CD1c-positive myeloid dendritic cell (primary cell): ENCODE measurements around the gene VPS13C.
"Not testable (repeated sequence)": the region's sequence is repeated elsewhere in the genome, so short reads cannot be mapped to it uniquely, and the experiment has no call there.

Experiments
- DNase-seq: peaks from one replicate; pipeline ENCODE4 v3.0.0-alpha.2; 2016; ENCODE audit errors: extremely low spot score

VPS13C gene

DNA sequence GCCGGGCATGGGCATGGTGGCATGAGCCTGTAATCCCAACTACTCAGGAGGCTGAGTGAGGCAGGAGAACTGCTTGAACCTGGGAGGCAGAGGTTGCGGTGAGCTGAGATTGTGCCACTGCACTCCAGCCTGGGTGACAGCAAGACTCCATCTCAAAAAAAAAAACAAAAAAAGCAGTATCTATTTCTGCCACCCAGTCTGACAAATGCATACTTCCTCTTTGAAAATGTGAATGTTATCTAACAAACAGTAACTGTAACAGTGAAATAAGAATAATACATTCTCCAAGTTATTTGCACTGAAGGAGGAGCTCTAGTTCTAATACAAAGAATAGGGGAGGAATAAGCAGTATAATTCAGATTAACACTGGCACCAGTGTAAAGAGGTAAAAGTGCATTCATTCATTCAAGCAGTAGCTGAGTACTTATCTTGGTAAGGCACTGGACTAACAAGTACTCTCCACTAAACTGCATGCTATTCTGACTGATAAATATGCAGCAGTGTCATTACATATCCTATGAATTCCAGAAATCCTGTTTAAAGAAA lies 12.9 kb downstream of the VPS13C start:
- no peak for DNase-seq

DNA sequence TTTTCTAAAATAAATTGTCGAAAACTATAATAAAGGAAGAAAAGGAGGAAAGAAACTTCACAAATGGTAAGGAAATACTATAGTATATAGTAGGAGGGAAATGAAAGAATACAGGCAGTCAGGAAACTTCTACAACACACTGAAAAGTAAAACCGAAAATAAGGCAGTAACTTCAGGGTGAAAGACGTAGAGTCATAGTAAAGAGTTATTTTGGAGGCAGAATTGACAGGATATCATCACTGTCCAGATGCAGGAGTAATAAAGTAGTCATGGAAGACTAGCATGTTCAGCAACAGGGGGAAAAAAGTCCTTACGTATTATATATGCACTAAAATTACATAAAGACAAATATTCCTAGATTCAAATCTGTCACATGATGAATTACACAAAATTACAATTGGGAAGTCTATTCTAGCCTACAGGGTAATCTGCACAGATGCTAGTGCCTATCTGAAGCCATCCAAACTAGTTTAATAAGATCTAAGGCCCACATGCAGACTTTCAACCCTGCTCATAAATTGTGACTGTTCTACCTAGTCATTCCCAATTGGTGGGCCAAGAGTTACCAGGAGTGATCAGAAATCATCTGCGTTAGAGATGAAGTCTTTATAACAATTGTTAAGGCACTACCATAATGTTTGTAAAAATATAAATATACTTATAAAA lies 14.0 kb downstream of the VPS13C start:
- DNase-seq, result no peak

- DNase-seq, result no peak
Observed at GRCh38 chr15:62035256-62035924, 24.9 kb downstream of the VPS13C start.

DNA sequence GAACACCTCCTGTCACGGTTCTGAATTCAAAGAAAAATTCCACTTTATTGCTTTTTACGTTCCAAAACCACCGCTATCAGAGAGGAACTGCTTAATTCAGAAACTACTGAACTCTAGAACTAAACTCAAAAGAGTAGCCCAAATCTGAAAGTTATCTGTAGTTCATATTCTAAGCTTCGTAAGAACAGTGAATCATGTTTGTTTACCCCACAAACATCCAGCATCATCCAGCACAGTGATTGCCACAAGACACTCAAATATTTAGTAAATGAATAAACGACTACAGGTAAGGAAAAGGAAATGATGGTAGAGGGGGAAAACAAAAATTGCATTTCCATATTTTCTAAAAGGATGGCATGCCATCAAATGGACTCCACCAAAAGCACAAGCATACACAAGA lies 32.3 kb downstream of the VPS13C start:
- no peak for DNase-seq

- DNase-seq, result no peak
Observed at GRCh38 chr15:62027263-62027565, 33.0 kb downstream of the VPS13C start.

- DNase-seq, result peak; percentile 43
Observed at GRCh38 chr15:62026487-62027262, 33.6 kb downstream of the VPS13C start.

- no peak for DNase-seq
Observed at GRCh38 chr15:62021991-62022600, 38.2 kb downstream of the VPS13C start.

- DNase-seq, result no peak
Observed at GRCh38 chr15:62020576-62021160, 39.6 kb downstream of the VPS13C start.

DNA sequence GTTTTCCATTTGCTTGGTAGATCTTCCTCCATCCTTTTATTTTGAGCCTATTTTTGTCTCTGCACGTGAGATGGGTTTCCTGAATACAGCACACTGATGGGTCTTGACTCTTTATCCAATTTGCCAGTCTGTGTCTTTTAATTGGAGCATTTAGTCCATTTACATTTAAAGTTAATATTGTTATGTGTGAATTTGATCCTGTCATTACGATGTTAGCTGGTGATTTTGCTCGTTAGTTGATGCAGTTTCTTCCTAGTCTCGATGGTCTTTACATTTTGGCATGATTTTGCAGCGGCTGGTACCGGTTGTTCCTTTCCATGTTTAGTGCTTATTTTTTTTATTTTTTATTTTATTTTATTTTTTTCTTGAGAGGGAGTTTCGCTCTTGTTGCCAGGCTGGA lies 54.9 kb downstream of the VPS13C start:
- not testable (repeated sequence) for DNase-seq

DNA sequence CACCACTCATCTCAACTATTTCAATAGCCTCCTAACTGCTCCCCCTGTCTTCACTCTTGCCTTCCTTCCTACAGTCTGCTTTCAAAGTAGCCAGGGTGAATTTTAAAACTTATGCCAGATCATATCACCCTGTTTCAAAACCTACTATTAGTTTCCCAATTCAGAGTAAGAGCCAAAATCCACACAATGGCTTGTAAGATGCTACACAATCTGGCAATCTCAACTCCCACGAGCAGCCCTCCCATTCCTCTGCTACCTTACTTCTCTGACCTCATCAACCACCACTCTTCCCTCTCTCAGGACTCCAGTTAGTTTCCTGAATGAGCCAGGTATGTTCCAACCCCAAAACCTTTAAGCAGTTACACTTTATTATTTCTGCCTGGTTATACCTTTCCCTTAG lies 62.5 kb downstream of the VPS13C start:
- DNase-seq, result no peak

DNA sequence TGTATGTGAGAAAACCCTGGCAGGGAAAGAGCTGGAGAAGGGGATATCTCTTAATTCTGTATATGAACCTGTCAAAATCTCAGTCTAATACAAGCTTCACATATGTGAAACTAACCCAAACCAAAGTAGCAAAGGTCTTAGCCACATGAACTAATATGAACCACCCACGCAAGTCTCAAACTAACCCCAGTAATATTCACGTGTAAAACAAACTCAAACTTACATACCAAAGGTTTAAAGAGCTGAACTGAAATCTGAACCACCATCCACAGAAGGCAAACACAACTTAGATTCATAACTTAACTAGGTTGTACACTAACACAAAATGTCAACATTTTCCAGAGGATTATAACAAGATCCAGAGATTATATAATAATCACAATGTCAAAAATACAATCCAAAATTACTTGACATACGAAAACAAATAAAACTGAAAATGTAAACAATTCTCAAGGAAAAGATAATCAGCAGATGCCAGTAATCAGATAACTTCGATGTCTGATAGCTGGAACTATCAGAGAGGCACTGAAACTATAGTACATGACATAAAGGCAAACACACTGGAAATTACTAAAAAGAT lies 64.1 kb downstream of the VPS13C start:
- no peak for DNase-seq

DNA sequence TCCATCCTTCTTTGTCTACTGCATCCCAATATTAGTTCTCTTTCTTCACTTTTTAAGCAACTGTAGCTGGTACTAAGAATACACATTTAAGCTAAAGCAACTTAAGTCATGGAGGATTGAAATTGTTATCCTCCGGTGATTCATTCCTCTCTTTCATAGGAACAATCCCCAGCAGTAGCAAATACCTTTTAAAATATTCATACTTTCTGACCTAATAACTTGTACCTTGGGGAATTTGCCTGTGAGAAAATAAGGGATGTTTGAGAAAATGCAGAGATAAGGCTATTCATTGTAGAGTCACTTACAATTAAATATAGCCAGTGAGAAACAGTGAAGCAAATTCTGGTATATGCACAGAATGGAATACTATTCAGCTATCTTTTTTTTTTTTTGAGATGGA lies 66.0 kb downstream of the VPS13C start:
- DNase-seq, result no peak

- DNase-seq, result no peak
Observed at GRCh38 chr15:61992518-61992917, 67.7 kb downstream of the VPS13C start.

GRCh38 chr15:61989667-61990066 lies 70.6 kb downstream of the VPS13C start:
- DNase-seq, result no peak

GRCh38 chr15:61987824-61988223 lies 72.4 kb downstream of the VPS13C start:
- DNase-seq, result no peak

DNA sequence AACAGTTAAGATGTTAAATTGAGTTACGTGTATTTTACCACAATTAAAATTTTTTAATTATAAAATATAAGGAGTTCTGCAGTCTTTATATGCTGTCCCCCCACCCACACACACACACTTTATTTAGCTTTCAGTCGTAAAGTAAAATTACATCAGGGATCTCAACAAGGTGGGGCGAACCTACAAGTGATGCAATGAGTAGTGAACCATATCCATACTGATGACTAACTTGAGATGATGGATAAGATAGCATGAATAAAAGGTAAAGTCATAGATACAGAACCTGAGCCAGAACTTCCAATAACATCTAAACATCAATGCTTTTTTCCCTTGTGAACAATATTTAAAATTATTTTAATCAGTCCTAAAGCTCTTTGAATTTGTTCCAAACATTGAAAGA lies 77.2 kb downstream of the VPS13C start:
- DNase-seq, result no peak

- DNase-seq, result no peak
Observed at GRCh38 chr15:61978225-61978624, 82.0 kb downstream of the VPS13C start.

DNA sequence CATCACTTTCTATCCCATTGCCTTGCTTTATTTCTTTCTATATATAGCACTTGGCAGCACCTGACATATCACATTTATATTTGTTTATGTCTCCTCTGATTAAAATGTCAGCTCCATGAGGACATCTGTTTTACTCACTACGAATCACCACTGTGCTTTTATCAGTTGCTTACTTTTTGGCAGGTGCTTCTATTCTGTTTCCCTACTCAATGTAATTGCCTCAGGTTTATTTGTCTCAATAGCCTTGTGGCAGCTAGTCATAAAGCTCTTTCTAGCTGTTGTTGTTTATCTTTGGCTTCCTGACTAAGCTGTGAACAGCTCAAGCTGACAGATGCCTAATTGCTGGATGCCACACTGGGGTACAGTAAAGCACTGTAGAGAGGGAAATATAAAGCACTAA lies 85.5 kb downstream of the VPS13C start:
- no peak for DNase-seq

DNA sequence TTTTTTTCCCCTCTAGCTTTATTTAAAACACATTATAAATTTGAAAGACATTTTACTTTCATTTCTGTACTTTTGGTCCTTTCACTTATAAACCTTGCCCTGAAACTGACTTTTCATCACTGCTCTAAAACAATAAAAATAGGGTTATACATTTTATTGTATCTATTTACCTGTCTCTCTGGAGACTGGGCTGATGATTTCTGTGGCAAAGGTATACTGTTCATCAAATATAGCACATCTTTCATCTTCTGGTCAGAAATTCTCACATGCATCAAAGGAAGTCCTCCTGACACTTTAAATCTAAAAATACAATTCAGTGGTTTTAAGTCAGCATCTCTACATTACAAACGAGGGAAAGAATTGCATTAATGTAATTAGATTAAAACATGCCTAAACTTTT lies 86.1 kb downstream of the VPS13C start:
- no peak for DNase-seq

- DNase-seq, result no peak
Observed at GRCh38 chr15:61951949-61952348, 108.3 kb downstream of the VPS13C start.

GRCh38 chr15:61946778-61947177 lies 113.5 kb downstream of the VPS13C start:
- DNase-seq, result no peak

DNA sequence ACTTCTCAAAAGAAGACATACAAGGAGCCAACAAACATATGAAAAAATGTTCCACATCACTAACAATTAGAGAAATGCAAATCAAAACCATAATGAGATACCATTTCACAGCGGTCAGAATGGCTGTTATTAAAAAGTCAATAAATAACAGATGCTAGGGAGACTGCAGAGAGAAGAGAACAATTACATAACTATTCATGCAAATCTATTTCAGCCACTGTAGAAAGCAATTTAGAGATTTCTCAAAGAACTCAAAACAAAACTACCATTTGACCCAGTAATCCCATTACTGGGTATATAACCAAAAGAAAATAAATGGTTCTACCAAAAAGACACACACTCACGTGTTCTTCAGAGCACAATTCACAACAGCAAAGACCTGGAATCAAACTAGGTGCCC lies 116.3 kb downstream of the VPS13C start:
- no peak for DNase-seq
